Nephron (organoid): Measurements from ENCODE around the gene CCDC30.
A peak's percentile ranks its signal among the peaks of the same experiment; 100 is the strongest.

Experiments used
- H3K27ac Mint-ChIP-seq, 3 experiments: 2 replicates each; pipeline ENCODE4 v1.8.0; 2020; ENCODE audit warnings: mixed read lengths in 3 of 3, mild to moderate bottlenecking in 2 of 3, moderate library complexity in 1 of 3
- H3K27me3 Mint-ChIP-seq: 2 replicates; pipeline ENCODE4 v1.8.0; 2021; ENCODE audit warnings: low read depth, mild to moderate bottlenecking, moderate library complexity, mixed read lengths
- H3K36me3 Mint-ChIP-seq: 2 replicates; pipeline ENCODE4 v1.8.0; 2020; ENCODE audit warnings: low read depth, mixed read lengths
- H3K4me1 Mint-ChIP-seq: 2 replicates; pipeline ENCODE4 v1.8.0; 2020; ENCODE audit warnings: mixed read lengths
- H3K4me3 Mint-ChIP-seq, 3 experiments: 2 replicates each; pipeline ENCODE4 v1.8.0; 2020; ENCODE audit warnings: mild to moderate bottlenecking in 3 of 3, mixed read lengths in 3 of 3, moderate library complexity in 2 of 3
- H3K9me3 Mint-ChIP-seq: 2 replicates; pipeline ENCODE4 v1.8.0; 2020; ENCODE audit warnings: mixed read lengths
- CTCF ChIP-seq, 3 experiments: fragments of 200-600 bp; sonication (generic); IDR thresholded peaks; one replicate each; pipeline ENCODE4 v1.5.0; 2021; ENCODE audit warnings: antibody characterized with exemption in 3 of 3; ENCODE audit not compliant: unreplicated experiment in 3 of 3

CCDC30 gene

GRCh38 chr1:42689912-42690311 lies 226.8 kb downstream of the CCDC30 start:
- Mint-ChIP-seq H3K36me3 (peaks cover 33% of the 10 kb centered on the region), H3K27ac (peak overlapping the region in 1 of 3 experiments; percentile 34), H3K4me3 (no peak overlapping the region), H3K9me3 (no peaks in the 10 kb centered on the region), H3K27me3 (no peaks in the 10 kb centered on the region), H3K4me1 (peaks cover 75% of the 10 kb centered on the region)
- TF ChIP-seq CTCF (IDR thresholded peaks at IDR 0.05; ENCODE audit: unreplicated experiment in 3 of 3): no peak

- Mint-ChIP-seq H3K27me3 (no peaks in the 10 kb centered on the region), H3K27ac (peak overlapping the region in 1 of 3 experiments; percentile 81), H3K9me3 (no peaks in the 10 kb centered on the region), H3K36me3 (peaks cover 40% of the 10 kb centered on the region), H3K4me1 (peaks cover 68% of the 10 kb centered on the region), H3K4me3 (no peak overlapping the region)
- TF ChIP-seq CTCF (IDR thresholded peaks at IDR 0.05; ENCODE audit: unreplicated experiment in 3 of 3): peak in 1 of 3 experiments; percentile 15
Measured at GRCh38 chr1:42690477-42691156, 227.5 kb downstream of the CCDC30 start.

GRCh38 chr1:42691157-42691498 lies 228.0 kb downstream of the CCDC30 start:
- peak overlapping the region in 1 of 3 experiments; percentile 81 for H3K27ac Mint-ChIP-seq
- peaks cover 64% of the 10 kb centered on the region for H3K4me1 Mint-ChIP-seq
- TF ChIP-seq CTCF (IDR thresholded peaks at IDR 0.05; ENCODE audit: unreplicated experiment in 3 of 3): no peak
- no peaks in the 10 kb centered on the region for H3K27me3 Mint-ChIP-seq
- no peak overlapping the region for H3K4me3 Mint-ChIP-seq
- no peaks in the 10 kb centered on the region for H3K9me3 Mint-ChIP-seq
- H3K36me3 Mint-ChIP-seq: peaks cover 46% of the 10 kb centered on the region

- H3K36me3 Mint-ChIP-seq: peaks cover 54% of the 10 kb centered on the region
- H3K27me3 Mint-ChIP-seq: no peaks in the 10 kb centered on the region
Measured at GRCh38 chr1:42692461-42692860, 229.4 kb downstream of the CCDC30 start.

GRCh38 chr1:42692911-42693310 lies 229.8 kb downstream of the CCDC30 start:
- Mint-ChIP-seq H3K27ac (peak overlapping the region; percentile 27 to 95 (median 65)), H3K36me3 (peaks cover 54% of the 10 kb centered on the region), H3K4me1 (peaks cover 49% of the 10 kb centered on the region), H3K4me3 (peak overlapping the region in 2 of 3 experiments; percentile 2 to 6), H3K27me3 (no peaks in the 10 kb centered on the region), H3K9me3 (no peaks in the 10 kb centered on the region)
- TF ChIP-seq CTCF (IDR thresholded peaks at IDR 0.05; ENCODE audit: unreplicated experiment in 3 of 3): no peak

More at GRCh38 chr1:42692461-42692860, 229.4 kb downstream of the CCDC30 start:
- Mint-ChIP-seq H3K4me3 (peak overlapping the region in 2 of 3 experiments; percentile 2 to 6), H3K4me1 (peaks cover 54% of the 10 kb centered on the region), H3K9me3 (no peaks in the 10 kb centered on the region), H3K27ac (peak overlapping the region; percentile 27 to 95 (median 65))
- TF ChIP-seq CTCF (IDR thresholded peaks at IDR 0.05; ENCODE audit: unreplicated experiment in 3 of 3): no peak
